ENCODE results near the gene AIRE.
A peak's percentile ranks its signal among the peaks of the same experiment; 100 is the strongest.

Gene AIRE

DNA sequence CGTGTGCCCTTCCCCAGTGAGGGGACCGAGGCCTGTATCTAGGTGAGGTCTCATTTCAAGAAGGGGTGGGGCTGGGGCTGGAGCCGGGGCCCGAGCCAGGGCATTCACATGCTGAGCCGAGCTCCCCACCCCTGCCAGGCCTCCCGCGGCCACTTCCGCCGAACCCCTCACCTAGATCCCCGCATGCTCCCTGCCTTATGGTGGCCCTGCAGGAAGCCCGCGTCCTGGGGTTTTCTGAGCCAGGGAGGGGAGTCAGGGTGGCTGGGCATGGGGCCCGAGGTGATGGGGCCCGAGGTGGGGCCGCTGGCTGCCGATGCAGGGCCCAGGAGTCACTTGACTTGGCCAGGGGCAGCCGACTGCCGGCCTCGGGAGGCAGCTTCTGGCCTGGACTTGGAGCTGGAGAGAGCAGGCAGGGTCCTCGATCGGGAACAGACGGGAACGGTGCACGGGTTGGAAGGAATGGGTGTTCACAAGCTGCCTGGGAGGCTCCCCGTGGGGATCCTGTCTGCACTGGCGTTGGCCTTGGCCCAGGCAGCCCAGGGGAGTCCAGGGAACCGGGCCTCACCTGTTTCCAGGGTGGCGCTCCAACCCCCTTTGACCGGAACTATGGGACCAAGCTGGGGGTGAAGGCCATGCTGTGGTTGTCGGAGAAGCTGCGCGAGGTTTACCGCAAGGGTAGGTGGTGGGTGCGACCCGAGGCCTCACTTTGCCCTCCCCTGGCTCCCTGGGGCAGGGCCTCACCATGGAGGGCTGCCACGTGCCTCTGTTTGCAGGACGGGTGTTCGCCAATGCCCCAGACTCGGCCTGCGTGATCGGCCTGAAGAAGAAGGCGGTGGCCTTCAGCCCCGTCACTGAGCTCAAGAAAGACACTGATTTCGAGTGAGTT is 40.0 kb downstream of the AIRE start:
- no peak for DNase-seq (ENCODE audit: low read depth)

DNA sequence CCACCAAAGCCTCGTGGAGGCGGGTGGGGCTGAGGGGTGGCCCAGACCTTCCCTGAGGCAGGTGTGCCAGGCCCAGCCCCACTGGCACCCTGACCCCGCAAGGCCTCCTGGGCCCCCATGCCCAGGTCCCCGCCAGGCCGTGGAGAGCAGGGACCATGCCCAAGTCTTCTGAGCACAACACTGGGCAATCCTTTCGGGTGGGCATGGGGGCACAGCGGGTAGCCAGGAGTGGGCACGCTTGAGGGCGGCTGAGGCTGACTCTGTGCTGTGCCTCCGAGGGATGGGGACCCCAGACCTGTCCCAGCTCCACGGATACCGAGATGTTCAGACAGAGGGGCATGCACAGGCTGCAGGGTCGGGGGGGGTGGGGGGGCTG is 40.6 kb downstream of the AIRE start:
- no peak for DNase-seq (ENCODE audit: low read depth)

DNA sequence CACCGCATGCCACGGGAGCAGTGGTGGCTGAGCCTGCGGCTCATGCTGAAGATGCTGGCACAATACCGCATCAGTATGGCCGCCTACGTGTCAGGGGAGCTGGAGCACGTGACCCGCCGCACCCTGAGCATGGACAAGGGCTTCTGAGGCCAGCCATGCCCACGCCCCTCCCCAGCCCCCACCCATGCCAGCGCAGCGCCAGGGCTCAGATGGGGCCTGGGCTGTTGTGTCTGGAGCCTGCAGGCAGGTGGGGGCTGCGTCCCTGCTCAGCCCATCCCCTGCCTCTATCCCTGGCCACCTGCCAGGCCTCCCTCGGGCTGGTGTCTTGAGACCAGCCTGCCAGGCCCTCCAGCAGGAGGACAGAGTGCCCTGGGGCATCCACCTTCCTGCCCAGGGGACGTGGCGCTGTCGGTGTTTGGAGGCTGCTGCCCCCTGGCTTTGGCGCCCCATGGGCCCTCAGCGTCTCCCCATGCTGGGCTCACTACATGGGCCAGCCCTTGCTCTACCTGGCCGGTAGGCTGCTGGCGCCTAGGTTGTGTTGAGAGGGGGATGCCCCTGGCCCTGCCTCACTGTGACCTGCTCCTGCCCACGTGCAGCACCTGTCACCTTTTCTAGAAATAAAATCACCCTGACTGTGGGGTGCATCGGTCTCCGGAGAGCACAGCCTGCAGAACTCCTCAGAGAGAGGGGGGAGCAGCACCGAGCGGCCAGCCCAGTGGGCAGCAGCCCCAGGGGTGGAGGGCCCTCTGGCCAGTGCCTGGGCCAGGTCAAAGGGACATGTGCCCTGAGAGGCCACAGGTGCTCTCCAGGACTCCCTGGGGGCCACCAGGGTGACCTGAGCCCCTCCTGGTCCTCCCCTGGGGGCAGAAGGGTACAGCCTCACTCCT is 41.3 kb downstream of the AIRE start:
- DNase-seq (ENCODE audit: low read depth): no peak

DNA sequence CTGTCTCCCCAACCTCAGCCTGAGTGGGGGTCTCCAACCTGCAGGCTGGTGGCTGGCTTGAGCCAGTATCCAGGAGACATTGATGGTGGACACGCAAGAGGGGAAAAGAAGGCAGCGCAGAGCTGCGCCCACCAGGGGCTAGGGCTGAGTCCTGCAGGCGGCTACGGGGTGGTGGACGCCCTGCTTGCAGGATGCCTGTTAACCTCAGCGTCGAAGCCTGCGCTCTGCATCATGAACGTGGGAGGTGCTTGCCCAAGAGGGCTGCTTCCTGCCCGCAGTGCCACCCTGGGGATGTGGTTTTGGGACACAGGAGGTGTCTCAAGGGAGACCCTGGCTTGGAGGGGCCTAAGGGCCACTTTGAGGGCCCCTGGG is 41.9 kb downstream of the AIRE start:
- no peak for DNase-seq (ENCODE audit: low read depth)

DNA sequence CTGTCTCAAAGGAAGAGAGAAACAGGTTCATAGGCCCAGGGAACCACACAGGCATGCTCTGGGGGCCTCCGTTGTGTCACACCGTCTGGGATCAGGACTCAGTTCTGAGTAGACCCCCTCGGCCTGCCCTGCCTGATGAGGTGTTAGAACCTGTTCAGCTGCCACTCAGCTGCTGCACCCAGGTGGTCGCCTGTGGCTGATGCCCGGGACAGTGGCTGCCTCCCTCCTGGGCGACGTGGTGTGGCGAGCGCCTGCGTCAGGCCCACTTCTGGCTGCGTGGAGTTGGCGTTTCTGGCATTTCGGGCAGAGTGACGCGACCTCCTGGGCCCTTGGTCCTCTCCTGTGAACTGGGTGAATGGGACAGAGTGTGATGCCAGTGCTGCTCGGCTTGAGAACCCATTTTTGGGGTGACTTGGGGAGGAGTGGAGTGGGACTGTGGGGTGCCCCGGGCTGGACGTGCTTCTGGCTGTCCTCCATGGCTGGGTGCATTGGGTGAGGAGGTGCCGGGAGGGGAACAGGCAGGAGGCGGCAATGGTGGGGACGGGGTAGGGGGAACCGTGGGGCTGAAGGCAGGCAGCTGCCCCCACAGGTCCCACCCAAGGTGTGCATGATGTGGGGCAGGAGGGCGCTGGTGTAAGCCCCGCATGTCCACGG is 42.7 kb downstream of the AIRE start:
- no peak for DNase-seq (ENCODE audit: low read depth)

DNA sequence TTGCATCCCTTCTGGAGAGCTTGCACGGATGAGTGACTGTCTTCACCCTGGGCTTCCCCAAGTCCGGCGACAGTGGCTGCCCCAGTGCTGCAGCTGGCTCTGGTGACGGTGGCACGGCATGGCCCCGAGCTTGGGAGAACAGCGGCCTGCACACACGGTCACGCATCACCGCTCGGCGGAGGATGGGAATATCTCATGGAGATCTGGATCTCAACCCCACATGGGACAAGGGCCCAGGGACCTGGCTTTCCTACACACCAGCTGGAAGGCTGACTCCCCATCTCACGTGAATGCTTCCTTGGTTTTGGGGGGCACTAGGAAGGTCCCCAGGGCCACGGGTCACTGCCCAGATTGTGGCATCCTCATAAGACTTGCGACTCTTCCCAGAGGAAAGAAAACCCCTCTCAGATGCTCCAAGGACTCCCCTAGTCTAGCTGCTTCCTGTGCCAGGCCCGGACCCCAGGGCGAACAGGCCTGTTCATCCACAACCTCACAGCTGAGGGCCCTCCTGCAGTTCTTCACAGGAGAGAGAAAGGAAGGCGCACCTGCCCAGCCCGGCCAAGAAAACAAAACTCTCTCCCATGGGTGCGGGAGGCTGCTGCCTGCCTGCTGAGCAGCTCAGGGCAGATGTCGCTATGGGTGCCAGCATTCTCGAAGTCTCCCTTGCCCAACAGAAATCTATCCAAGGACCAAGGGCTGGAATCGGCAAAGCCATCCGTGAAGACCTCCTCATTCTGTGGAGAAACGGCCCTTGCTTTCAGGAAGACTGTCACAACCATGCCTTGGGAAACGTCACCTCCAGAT is 43.6 kb downstream of the AIRE start:
- no peak for DNase-seq (ENCODE audit: low read depth)

DNA sequence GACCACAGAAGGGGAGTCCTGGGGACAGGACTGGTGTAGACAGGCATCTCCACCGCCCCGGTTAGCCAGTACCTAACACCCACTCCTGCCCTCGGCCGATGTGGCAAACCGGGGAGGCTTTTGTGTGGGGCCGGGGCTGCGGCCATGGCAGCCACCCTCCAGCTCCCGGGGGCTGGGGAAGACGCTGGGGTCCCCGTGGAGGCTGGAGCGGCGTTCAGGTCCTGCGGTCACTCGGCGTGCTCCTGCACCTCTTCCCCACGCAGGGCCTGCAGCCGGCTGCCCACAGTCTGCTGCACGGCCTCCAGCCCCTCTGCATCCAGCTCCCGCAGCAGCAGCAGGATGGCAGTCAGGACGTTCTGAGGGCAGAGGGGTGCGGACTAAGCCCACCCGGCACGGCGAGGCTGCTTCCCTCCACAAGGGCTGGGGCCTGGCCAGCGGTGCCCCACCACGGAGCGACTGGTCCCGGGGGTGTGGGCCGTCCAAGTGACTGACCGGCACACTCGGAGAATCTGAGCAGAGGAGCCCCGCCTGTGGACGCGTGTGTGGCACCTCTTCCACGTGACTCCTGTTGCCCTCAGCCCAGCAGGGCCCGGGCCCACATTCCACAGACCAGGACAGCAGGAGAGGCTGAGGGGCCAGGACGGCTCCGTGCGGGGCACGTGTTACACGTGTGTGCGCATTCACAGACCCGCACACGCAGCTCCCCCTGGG is 44.5 kb downstream of the AIRE start:
- DNase-seq (ENCODE audit: low read depth): no peak

DNA sequence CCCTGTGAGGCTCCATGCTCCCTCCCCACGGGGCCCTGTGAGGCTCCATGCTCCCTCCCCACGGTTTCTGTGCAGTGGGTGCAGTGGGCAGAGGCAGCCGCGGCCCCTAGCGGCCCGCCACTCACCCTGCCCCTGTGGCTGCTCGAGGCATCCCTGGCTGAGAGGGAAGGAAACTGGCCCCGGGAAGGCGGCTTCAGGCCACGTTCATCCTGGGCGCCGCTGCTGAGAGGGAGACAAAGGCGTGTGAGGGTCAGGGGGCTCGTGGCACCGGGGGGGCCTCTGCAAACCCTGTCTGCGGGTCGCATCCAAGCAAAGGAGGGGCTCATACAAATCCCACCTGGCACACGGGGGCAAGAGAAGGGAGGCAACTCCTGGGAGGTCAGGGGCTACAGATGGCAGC is 45.0 kb downstream of the AIRE start:
- no peak for DNase-seq (ENCODE audit: low read depth)

DNA sequence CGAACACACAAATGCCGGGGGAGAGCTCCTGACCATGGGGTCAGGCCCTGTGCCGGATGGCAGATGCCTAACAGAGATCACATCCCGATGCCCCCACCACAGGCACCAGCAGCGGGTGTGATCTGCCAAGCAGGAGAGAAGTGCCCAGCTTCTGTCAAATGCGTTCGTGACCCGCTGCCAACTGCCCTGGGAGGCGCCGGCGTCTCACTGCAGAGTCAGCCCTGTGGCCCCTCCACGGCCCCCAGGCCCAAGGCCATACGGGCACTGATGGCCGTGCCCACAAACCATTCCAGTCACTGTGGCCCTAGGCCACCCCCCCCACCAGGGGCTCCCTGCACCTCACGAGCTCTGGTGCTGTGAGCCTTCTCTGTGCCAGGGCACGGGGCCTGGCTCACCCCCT is 45.5 kb downstream of the AIRE start:
- DNase-seq (ENCODE audit: low read depth): no peak

DNA sequence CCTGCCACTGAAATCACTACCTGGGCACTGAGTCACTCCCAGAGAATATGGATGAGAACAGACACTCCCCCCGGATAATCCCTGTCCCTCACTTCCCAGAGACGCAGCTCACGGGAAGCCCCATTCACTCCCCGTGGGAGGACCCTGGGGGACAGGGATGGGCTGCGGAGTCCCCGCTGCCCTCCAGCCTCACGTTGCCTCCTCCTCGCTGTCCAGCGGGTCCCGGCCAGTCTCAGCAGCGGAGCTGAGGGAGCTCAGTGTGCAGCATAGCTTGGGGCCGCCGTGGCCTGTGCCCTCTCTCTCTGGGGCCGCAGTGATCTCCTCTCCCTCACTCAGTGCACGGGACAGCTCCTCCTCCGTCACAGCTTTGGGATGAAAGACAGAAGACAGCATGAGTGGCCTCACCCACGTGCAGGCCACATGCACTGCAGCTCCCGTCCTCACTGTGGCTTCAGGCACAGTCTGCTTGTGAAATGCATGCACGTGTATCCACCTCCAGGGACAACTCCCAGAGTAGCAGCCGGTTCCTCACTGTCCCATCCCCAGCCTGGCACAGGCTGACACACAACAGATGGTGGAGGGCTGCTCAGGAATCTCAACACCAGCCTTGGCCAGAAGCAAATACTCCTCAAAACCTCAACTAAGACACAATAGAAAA is 46.1 kb downstream of the AIRE start:
- peak; percentile 56 for DNase-seq (ENCODE audit: low read depth)

DNA sequence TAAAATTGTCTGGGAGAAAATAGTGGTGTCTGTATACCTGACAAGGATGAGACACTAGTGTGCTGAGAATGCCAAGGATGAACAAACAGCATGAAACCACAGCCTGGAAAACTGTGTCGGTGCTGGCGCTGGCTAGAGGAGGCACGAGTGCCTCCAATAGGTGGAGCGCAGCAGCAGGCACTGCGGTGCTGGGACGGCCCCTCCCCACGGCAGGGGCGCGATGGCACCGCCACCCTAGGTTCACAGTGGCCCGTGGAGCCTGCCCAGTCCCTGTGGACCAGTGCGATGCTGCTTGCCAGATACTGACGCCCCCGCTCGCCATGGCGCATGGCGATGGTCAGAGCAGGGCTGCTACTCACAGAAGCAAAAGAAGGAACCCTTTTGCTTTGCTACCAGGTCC is 46.7 kb downstream of the AIRE start:
- DNase-seq (ENCODE audit: low read depth): no peak

DNA sequence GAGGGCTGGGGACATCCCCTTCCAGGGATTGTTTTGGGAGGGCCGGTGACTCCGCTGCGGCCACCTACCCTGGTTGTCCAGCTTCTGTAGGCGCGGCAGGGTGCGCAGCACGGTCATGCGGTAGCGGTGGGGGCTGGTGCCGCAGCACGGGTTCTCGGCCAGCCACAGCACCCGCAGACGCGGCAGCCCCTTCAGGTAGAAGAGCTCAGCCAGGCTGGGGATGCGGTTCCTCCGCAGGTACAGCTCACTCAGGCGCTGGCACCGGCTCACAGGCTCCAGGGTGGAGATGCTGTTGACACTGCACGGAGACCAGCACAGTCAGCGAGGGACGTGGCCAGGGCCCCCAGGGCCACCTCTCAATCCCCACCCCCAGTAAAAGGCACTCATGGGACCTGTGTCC is 47.3 kb downstream of the AIRE start:
- no peak for DNase-seq (ENCODE audit: low read depth)

DNA sequence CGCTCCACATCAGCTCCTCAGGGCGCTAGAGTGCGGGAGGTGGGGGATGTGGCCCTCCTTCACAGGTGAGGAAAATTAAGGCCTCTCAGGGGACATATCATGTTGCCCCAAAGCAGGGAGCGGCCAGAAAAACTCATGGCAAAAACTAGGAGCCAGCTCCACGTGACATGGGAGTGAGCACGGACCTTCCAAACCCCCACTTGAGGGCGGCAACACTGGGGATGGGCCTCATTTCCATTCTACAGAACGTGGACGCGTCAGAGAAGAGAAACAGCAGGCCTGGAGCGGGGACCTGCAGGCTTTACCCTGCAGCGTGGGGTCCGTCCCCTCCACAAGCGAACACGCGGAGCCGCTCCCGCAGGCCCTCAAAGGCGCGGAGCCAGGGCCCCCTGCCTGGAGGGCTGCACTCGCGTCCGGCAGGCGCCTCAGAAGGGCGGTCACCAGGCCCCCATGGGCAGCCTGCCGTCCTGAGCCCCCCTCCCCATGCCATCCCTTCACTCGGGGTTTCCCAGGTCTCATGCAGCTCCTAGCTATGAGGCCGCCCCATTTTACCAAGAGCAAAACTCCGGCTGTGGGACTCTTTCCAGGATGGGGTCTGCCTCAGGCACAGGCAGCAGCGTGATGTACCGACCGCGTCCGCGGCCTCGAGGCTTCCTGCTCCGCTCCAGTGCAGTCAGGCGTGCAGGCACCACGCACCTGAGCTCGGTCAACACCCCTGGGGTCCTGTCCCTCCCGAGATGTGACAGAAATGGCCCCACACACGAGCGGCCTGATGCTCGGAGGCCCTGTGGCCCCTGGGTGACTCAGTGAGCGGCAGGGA is 48.0 kb downstream of the AIRE start:
- DNase-seq (ENCODE audit: low read depth): no peak

DNA sequence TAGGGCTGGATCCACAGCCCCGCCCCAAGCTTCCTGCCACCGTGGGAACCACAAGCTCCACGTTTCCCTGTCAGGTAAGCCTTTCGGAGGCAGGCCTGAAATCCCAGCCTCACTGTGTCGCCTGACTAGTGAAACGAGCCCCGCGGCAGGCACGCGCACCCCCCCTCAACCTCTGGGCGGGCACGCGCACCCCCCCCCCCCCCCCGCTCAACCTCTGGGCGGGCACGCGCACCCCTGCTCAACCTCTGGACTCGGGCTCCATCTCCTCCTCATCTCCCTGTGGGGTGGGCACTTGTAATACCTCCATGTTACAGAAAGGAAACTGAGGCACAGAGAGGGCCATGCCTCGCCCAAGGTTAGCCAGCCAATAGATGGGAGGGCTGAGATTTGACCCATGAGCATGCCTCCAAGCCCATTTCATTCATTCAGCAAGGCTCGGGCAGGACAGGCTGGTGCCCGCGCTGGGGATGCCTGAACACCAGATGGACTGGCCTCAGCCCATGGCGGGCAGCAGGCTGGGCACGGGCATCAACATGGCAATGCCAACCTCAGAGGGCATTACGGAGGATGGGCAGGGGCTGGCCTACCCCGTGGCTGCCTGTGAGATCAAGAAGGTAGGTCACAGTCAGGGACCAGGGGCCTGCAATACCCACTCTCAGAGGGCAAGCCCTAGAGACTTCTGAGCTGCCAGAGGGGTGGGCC is 48.8 kb downstream of the AIRE start:
- no peak for DNase-seq (ENCODE audit: low read depth)

DNA sequence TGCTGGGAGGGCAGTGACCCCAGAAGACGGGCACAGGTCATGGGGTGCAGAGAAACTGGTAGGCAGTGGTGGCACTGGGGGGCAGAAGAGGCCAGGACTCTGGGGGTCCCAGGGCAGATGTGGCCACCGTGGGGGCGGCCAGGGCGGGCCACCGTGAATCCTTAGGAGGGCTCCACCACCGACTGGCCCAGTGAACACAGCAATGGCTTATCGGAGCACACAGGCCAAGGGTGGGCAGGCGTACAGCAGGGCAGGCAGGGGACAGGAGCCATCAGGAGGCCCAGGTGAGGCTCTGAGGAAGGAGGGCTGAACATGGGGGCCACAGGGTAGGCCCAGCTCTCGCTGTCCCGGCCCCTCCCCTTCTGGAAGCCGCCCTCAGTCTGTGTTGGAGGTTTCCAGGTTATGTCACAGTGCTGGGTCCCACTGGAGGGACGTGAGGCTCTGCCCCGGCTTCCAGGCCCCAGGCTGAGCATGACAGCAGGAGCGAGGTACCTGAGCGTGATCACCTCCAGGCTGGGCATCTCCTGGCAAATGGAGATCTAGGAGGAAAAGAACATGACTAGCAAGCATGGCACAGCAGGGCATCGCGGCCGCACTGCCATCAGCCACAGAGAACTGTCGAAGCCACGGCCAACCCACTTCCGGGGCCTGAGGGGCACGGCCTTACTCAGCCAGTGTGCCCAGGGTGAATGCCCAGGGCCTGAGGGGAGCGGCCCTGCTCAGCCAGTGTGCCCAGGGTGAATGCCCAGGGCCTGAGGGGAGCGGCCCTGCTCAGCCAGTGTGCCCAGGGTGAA is 49.8 kb downstream of the AIRE start:
- no peak for DNase-seq (ENCODE audit: low read depth)

DNA sequence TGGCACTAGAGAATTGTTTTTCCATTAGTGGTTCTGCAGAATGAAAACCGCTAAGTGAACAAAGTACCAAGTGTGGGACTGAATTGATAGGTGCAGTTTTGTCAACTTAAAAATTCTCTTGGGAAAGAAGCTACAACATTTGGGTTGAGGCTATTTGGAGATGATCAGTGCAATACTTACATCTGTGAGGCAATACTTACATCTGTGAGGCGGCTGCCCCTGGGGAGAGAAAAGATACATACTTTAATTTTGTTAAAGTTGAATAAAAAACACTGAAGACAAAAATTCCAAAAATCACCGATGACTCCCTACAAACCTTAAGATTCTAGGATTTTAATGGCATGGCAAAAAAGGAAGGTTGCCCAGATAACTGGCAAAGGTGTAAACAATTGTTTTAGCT is 51.8 kb downstream of the AIRE start:
- DNase-seq (ENCODE audit: low read depth): no peak

DNA sequence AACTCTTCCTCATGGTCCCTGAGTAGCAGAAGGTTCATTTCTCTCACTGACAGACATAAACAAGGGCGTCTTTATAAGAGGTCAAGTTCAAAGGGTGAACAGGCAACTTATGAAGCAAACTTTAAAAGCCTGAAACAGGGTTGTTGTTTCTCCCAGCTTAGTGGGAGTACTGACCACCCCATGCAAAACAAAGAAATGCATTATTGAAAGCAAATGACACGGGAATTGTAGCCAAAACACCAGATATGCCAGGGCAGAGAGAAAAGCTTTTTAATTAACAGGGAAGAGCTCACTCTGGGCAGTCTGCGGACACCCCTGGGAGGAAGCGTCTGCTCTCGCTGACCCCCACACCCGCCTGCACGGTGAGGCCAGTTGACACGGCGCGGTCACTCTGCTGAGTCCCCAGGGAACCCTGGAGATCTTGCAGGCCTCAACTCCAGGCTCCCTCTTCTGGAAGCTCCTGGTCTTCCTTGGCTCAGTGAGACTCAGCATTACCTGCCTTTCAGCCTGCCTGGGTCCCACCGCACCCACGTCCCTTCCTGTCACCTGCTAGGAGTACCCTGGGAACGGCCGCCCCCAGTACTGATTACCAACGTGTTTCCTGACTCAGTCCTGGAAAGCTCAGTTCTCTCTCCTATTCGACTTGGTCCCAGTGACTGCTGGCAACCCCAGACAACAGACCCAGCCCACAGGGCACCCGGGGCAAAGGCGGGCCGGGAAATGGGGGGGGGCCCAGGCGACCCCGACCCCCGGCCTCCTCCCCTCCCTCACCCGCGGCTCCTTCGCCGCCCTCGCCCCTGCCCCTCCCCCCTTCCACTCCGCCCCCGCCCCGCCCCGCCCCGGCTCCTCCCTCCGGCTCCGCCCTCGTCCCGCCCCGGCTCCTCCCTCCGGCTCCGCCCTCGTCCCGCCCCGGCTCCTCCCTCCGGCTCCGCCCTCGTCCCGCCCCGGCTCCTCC is 52.5 kb downstream of the AIRE start:
- DNase-seq (ENCODE audit: low read depth): peak; percentile 29

Measured in amniotic epithelial cell (primary cell).